Endothelial cell of umbilical vein (primary cell): ENCODE data around the gene MTRF1L. TPM values are rescaled to one million over a fixed set of nuclear protein-coding genes. Genes with fewer than 3 reads are reported as not detected.

ENCODE experiments used
- BruUV-seq: library from RNA; stranded (reverse); fragments of 400-500 nt; replicated peaks from 2 replicates; lab custom pipeline; 2021; lab: Mats Ljungman, UMichigan
- CTCF ChIA-PET: fragments of 300-600, 350-600 bp; sonication (Branson Sonifier 250); formaldehyde crosslinking; loops from one replicate; lab custom pipeline; 2021; ENCODE audit warnings: antibody characterized with exemption, inconsistent platforms; lab: Charles Lee
- POLR2A ChIA-PET: fragments of 300-600, 350-600 bp; sonication (Branson Sonifier 250); formaldehyde crosslinking; loops from one replicate; lab custom pipeline; 2021; ENCODE audit warnings: antibody characterized with exemption, inconsistent platforms; lab: Charles Lee
- DNase-seq: peaks from one replicate; pipeline ENCODE4 v3.0.0-alpha.2; 2011; ENCODE audit warnings: low read depth, low spot score
- FAIRE-seq: peaks from 2 replicates; lab custom pipeline; 2011; peaks lifted over from hg19 to GRCh38; lab: Jason Lieb, UNC
- H2AFZ ChIP-seq: 2 replicates; pipeline ENCODE4 v1.6.0; 2012; ENCODE audit warnings: low read depth, low read length, control low read depth, inconsistent platforms
- H3K27ac ChIP-seq: 2 replicates; pipeline ENCODE4 v1.5.1; 2011; ENCODE audit warnings: low read depth, mild to moderate bottlenecking, control low read depth, low read length, moderate library complexity; ENCODE audit not compliant: insufficient read depth
- H3K27me3 ChIP-seq, 2 experiments: 2 replicates each; pipeline versions ENCODE4 v1.6.0 to v1.6.1; 2011; ENCODE audit warnings: low read length in 2 of 2, mixed read lengths in 1 of 2; ENCODE audit not compliant: control insufficient read depth in 2 of 2, insufficient read depth in 2 of 2
- H3K36me3 ChIP-seq, 2 experiments: 2 replicates in 1 of 2; 3 replicates in 1 of 2; pipeline ENCODE4 v1.5.1; 2011; ENCODE audit warnings: low read length in 2 of 2, mild to moderate bottlenecking in 1 of 2, moderate library complexity in 1 of 2; ENCODE audit not compliant: control insufficient read depth in 2 of 2, insufficient read depth in 2 of 2; ENCODE audit errors: extremely low read depth in 1 of 2
- H3K4me1 ChIP-seq: 3 replicates; pipeline ENCODE4 v1.5.1; 2011; ENCODE audit warnings: mild to moderate bottlenecking, low read length; ENCODE audit not compliant: control insufficient read depth, insufficient read depth; ENCODE audit errors: extremely low read depth
- H3K4me2 ChIP-seq: 2 replicates; pipeline ENCODE4 v1.6.1; 2011; ENCODE audit warnings: low read length, control low read depth, mixed read lengths; ENCODE audit not compliant: insufficient read depth
- H3K4me3 ChIP-seq, 3 experiments: fragments of 200-600 bp in 1 of 3; sonication (generic), shearing (Covaris generic) in 1 of 3; replicated peaks in 1 of 3; 2 replicates each; pipeline ENCODE4 v1.5.1; 2011 to 2016; ENCODE audit warnings: control low read depth in 3 of 3, low read length in 3 of 3, mild to moderate bottlenecking in 2 of 3, inconsistent platforms in 1 of 3, low read depth in 1 of 3, moderate library complexity in 1 of 3; ENCODE audit not compliant: insufficient read depth in 1 of 3
- H3K79me2 ChIP-seq: 2 replicates; pipeline ENCODE4 v1.6.0; 2012; ENCODE audit warnings: low read length, inconsistent platforms; ENCODE audit not compliant: control insufficient read depth, insufficient read depth
- H3K9ac ChIP-seq: replicated peaks from 2 replicates; pipeline ENCODE3; 2011; ENCODE audit warnings: low read length, control low read depth; ENCODE audit not compliant: insufficient read depth; ENCODE audit errors: extremely low read depth
- H3K9me1 ChIP-seq: replicated peaks from 3 replicates; pipeline ENCODE4 v1.6.0; 2011; ENCODE audit warnings: mild to moderate bottlenecking, low read length; ENCODE audit not compliant: control insufficient read depth, insufficient read depth; ENCODE audit errors: extremely low read depth
- H3K9me3 ChIP-seq: replicated peaks from 2 replicates; pipeline ENCODE4 v1.5.1; 2012; ENCODE audit warnings: low read length, inconsistent platforms; ENCODE audit not compliant: control insufficient read depth, insufficient read depth
- H4K20me1 ChIP-seq: replicated peaks from 2 replicates; pipeline ENCODE3; 2011; ENCODE audit warnings: mild to moderate bottlenecking, low read length; ENCODE audit not compliant: control insufficient read depth, insufficient read depth; ENCODE audit errors: extremely low read depth
- CTCF ChIP-seq, 2 donors: IDR thresholded peaks; 1 replicate in 1 of 2; 2 replicates in 1 of 2; pipeline ENCODE4 v1.5.1; 2011; ENCODE audit warnings: low read length in 2 of 2, mild to moderate bottlenecking in 2 of 2, moderate library complexity in 2 of 2, control low read depth in 1 of 2, inconsistent platforms in 1 of 2, low read depth in 1 of 2; ENCODE audit not compliant: insufficient read depth in 1 of 2; ENCODE audit errors: extremely low read depth in 1 of 2
- EZH2 ChIP-seq: IDR thresholded peaks from 2 replicates; pipeline ENCODE4 v1.6.1; 2012; ENCODE audit warnings: borderline replicate concordance, low read depth, mild to moderate bottlenecking, moderate library complexity, low read length, inconsistent platforms; ENCODE audit not compliant: severe bottlenecking
- FOS ChIP-seq: IDR thresholded peaks from 2 replicates; pipeline ENCODE4 v1.6.1; 2011; ENCODE audit warnings: mild to moderate bottlenecking, low read length, moderate library complexity, borderline replicate concordance; ENCODE audit not compliant: insufficient read depth
- GATA2 ChIP-seq: IDR thresholded peaks from 2 replicates; pipeline ENCODE4 v1.7.0; 2011; ENCODE audit warnings: low read depth, mild to moderate bottlenecking, moderate library complexity, mixed read lengths, low read length; ENCODE audit not compliant: insufficient read length, insufficient read depth
- JUN ChIP-seq: IDR thresholded peaks from 2 replicates; pipeline ENCODE4 v1.6.1; 2011; ENCODE audit warnings: borderline replicate concordance, low read depth; ENCODE audit not compliant: insufficient read length, insufficient read depth
- MYC ChIP-seq: IDR thresholded peaks from one replicate; pipeline ENCODE4 v1.6.1; 2011; ENCODE audit warnings: mild to moderate bottlenecking, low read depth, low read length
- POLR2A ChIP-seq: IDR thresholded peaks from 2 replicates; pipeline ENCODE4 v1.6.1; 2012; ENCODE audit warnings: low read depth, mild to moderate bottlenecking, control low read depth, low read length
- POLR2AphosphoS5 ChIP-seq: IDR thresholded peaks from 2 replicates; pipeline ENCODE4 v1.6.1; 2012; ENCODE audit warnings: low read depth, mild to moderate bottlenecking, control low read depth, low read length, moderate library complexity; ENCODE audit not compliant: insufficient read depth
- dilution Hi-C: fragments of 300-500 bp; cut with MboI; formaldehyde crosslinking; loops from one replicate; pipeline ENCODE4 v1.15.0; 2019; ENCODE audit warnings: low sequenced_read_pairs; ENCODE audit not compliant: extremely low pct_ligation_motif_present
- intact Hi-C: fragments of 100-400 bp; cut with micrococcal nuclease; formaldehyde crosslinking; loops from one replicate; pipeline ENCODE4 v1.10.0; 2022
- polyA plus RNA-seq, 4 experiments: library from polyadenylated mRNA; depleted of rRNA in 3 of 4; stranded (reverse) in 3 of 4; unstranded in 1 of 4; fragments of >200 nt; gene quantifications; 2 replicates each; pipeline versions ENCODE4 v1.2.1 to v1.2.3, GENCODE V29; 2011 to 2012; ENCODE audit warnings: missing spikeins in 1 of 4
- total RNA-seq: library from RNA; stranded (reverse); gene quantifications from 2 replicates; pipeline ENCODE4 v1.2.3, GENCODE V29; 2021
- TF ChIP-seq, protein P1 (sequence below): IDR thresholded peaks from 2 replicates; pipeline ENCODE4 v1.6.1; 2011; ENCODE audit not compliant: insufficient read depth, insufficient read length

The MTRF1L gene
- total and polyA plus RNA-seq, 2 donors (not counting 3 experiments of a cell fraction or from before 2014, with no cell fraction given) = 6.2 to 27.5 TPM

DNA sequence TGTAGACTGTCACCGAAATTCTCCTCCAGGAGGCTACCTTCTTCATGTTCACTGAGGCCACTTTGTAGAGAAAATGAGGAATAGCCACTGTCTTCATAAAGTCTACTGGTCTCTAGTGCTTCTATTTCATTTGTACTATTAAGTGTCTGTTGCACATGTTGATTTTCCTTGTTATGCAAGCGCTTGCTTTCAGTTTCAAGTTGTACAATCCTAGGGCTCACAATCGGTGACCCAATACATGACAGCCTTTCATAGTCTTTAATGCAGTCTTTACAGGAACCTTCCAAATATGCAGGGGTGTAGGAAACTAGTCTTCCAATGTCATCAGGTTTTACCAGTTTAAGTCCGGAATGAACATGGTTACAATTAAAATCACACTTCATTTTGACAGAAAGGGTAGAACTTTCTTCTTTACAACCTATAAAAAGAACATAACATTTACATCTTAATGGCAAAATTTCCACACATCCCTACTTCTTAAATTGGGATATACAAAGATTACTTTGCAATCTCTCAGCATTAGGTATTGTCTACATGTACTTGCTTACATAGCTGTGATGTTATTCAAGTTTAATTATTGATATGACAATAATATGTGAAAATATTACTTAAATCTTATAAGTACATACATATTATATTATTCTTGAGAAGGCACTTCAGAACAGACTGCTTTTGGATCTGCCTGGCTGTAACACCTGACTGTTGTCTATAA lies 27.1 kb downstream of the MTRF1L start:
- no peak for FAIRE-seq
- no TSS peak for BruUV-seq
- Histone ChIP-seq H2AFZ (no peak overlapping the region), H3K79me2 (peaks cover 83% of the 10 kb centered on the region), H3K4me2 (peak overlapping the region; percentile 25), H3K9me3 (no peaks in the 10 kb centered on the region), H3K27ac (no peak overlapping the region), H3K4me1 (peaks cover 28% of the 10 kb centered on the region), H3K9me1 (no peaks in the 10 kb centered on the region), H3K4me3 (no peak overlapping the region), H3K27me3 (no peaks in the 10 kb centered on the region), H4K20me1 (no peaks in the 10 kb centered on the region), H3K36me3 (peaks cover 2 to 30% of the 10 kb centered on the region in 2 experiments), H3K9ac (no peak overlapping the region)
- TF ChIP-seq EZH2 (no peak), POLR2AphosphoS5 (no peak), FOS (no peak), CTCF (IDR thresholded peaks at IDR 0.05; ENCODE audit: extremely low read depth in 1 of 2, insufficient read depth in 1 of 2, low read depth in 1 of 2, low read length in 2 of 2) (no peak), MYC (no peak), GATA2 (no peak), JUN (no peak), POLR2A (no peak)
- TF ChIP-seq, protein P1, sequence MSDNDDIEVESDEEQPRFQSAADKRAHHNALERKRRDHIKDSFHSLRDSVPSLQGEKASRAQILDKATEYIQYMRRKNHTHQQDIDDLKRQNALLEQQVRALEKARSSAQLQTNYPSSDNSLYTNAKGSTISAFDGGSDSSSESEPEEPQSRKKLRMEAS = no peak
- ChIA-PET CTCF (no interaction called here), POLR2A (no interaction called here)
- DNase-seq = no peak
- intact Hi-C loops = no loop called here
- dilution Hi-C loops = no loop called here
